MG63 (cell line): ENCODE data around the gene PRR7. TPM values are rescaled to one million over a fixed set of nuclear protein-coding genes. Genes with fewer than 3 reads are reported as not detected.

ENCODE experiments used
- DNase-seq: peaks from one replicate; pipeline ENCODE4 v3.0.0-alpha.2; 2020
- H3K27me3 ChIP-seq: fragments of 250-450 bp; sonication (Bioruptor Pico); 2 replicates; pipeline ENCODE4 v1.5.1; 2020; ENCODE audit warnings: mild to moderate bottlenecking, moderate library complexity
- H3K36me3 ChIP-seq: fragments of 250-450 bp; sonication (Bioruptor Pico); 2 replicates; pipeline ENCODE4 v1.5.1; 2020; ENCODE audit warnings: mild to moderate bottlenecking, moderate library complexity
- H3K4me3 ChIP-seq: fragments of 250-450 bp; sonication (Bioruptor Pico); 2 replicates; pipeline ENCODE4 v1.5.1; 2020; ENCODE audit warnings: mild to moderate bottlenecking, moderate library complexity
- H3K9me3 ChIP-seq: fragments of 250-450 bp; sonication (Bioruptor Pico); 2 replicates; pipeline ENCODE4 v1.5.1; 2020; ENCODE audit warnings: mild to moderate bottlenecking, moderate library complexity
- total RNA-seq: library from RNA; depleted of rRNA; stranded (reverse); fragments of >200 nt; shearing (Covaris generic); gene quantifications from 2 replicates; pipeline ENCODE4 v1.2.3, GENCODE V29; 2014; ENCODE audit warnings: low replicate concordance

Gene PRR7
- total RNA-seq, 1 experiment from 2014 or later = 68.2 TPM

GRCh38 chr5:177431317-177432142 is 15.1 kb upstream of the PRR7 start:
- Histone ChIP-seq H3K9me3 (no peaks in the 10 kb centered on the region), H3K36me3 (peaks cover 84% of the 10 kb centered on the region), H3K27me3 (no peaks in the 10 kb centered on the region), H3K4me3 (no peak overlapping the region)
- no peak for DNase-seq

- H3K4me3 ChIP-seq = no peak overlapping the region
- peaks cover 92% of the 10 kb centered on the region for H3K36me3 ChIP-seq
- no peaks in the 10 kb centered on the region for H3K27me3 ChIP-seq
- no peaks in the 10 kb centered on the region for H3K9me3 ChIP-seq
- DNase-seq = peak; percentile 23
Measured at GRCh38 chr5:177432143-177432838, 14.3 kb upstream of the PRR7 start.

- Histone ChIP-seq H3K27me3 (no peaks in the 10 kb centered on the region), H3K36me3 (peaks cover 92% of the 10 kb centered on the region), H3K9me3 (no peaks in the 10 kb centered on the region), H3K4me3 (no peak overlapping the region)
- DNase-seq = peak; percentile 10
Measured at GRCh38 chr5:177432839-177433657, 13.6 kb upstream of the PRR7 start.

- no peak for DNase-seq
- peaks cover 92% of the 10 kb centered on the region for H3K36me3 ChIP-seq
- no peak overlapping the region for H3K4me3 ChIP-seq
- no peaks in the 10 kb centered on the region for H3K27me3 ChIP-seq
- H3K9me3 ChIP-seq = no peaks in the 10 kb centered on the region
Measured at GRCh38 chr5:177433658-177434217, 12.9 kb upstream of the PRR7 start.

- peak; percentile 21 for DNase-seq
- Histone ChIP-seq H3K36me3 (peaks cover 93% of the 10 kb centered on the region), H3K9me3 (no peaks in the 10 kb centered on the region), H3K27me3 (no peaks in the 10 kb centered on the region), H3K4me3 (no peak overlapping the region)
Measured at GRCh38 chr5:177434437-177434836, 12.2 kb upstream of the PRR7 start.

- peak; percentile 4 for DNase-seq
- Histone ChIP-seq H3K9me3 (no peaks in the 10 kb centered on the region), H3K36me3 (peaks cover 96% of the 10 kb centered on the region), H3K4me3 (no peak overlapping the region), H3K27me3 (no peaks in the 10 kb centered on the region)
Measured at GRCh38 chr5:177434942-177435738, 11.5 kb upstream of the PRR7 start.

GRCh38 chr5:177435847-177436536 is 10.6 kb upstream of the PRR7 start:
- peaks cover 96% of the 10 kb centered on the region for H3K36me3 ChIP-seq
- H3K9me3 ChIP-seq = no peaks in the 10 kb centered on the region
- H3K27me3 ChIP-seq = no peaks in the 10 kb centered on the region
- H3K4me3 ChIP-seq = no peak overlapping the region
- DNase-seq = no peak

GRCh38 chr5:177437623-177438022 is 9.0 kb upstream of the PRR7 start:
- Histone ChIP-seq H3K27me3 (no peaks in the 10 kb centered on the region), H3K36me3 (peaks cover 96% of the 10 kb centered on the region), H3K4me3 (no peak overlapping the region), H3K9me3 (no peaks in the 10 kb centered on the region)
- no peak for DNase-seq

GRCh38 chr5:177438468-177438867 is 8.1 kb upstream of the PRR7 start:
- peak; percentile 17 for DNase-seq
- no peak overlapping the region for H3K4me3 ChIP-seq
- no peaks in the 10 kb centered on the region for H3K9me3 ChIP-seq
- H3K27me3 ChIP-seq = no peaks in the 10 kb centered on the region
- peaks cover 96% of the 10 kb centered on the region for H3K36me3 ChIP-seq

- peaks cover 96% of the 10 kb centered on the region for H3K36me3 ChIP-seq
- H3K9me3 ChIP-seq = no peaks in the 10 kb centered on the region
- no peak overlapping the region for H3K4me3 ChIP-seq
- no peak for DNase-seq
- no peaks in the 10 kb centered on the region for H3K27me3 ChIP-seq
Measured at GRCh38 chr5:177439518-177440053, 7.0 kb upstream of the PRR7 start.

GRCh38 chr5:177440211-177440989 is 6.2 kb upstream of the PRR7 start:
- Histone ChIP-seq H3K36me3 (peaks cover 96% of the 10 kb centered on the region), H3K4me3 (no peak overlapping the region), H3K27me3 (no peaks in the 10 kb centered on the region), H3K9me3 (no peaks in the 10 kb centered on the region)
- peak; percentile 17 for DNase-seq

- Histone ChIP-seq H3K36me3 (peaks cover 97% of the 10 kb centered on the region), H3K4me3 (no peak overlapping the region), H3K9me3 (no peaks in the 10 kb centered on the region), H3K27me3 (no peaks in the 10 kb centered on the region)
- peak; percentile 6 for DNase-seq
Measured at GRCh38 chr5:177440990-177441780, 5.4 kb upstream of the PRR7 start.

- H3K27me3 ChIP-seq = no peaks in the 10 kb centered on the region
- no peak for DNase-seq
- H3K36me3 ChIP-seq = peaks cover 90% of the 10 kb centered on the region
- no peaks in the 10 kb centered on the region for H3K9me3 ChIP-seq
- H3K4me3 ChIP-seq = no peak overlapping the region
Measured at GRCh38 chr5:177442066-177442826, 4.4 kb upstream of the PRR7 start.
